OCI-LY7 (cell line): ENCODE data around the gene CSHL1.

ENCODE experiments used
- EZH2phosphoT487 ChIP-seq: fragments of 200-600 bp; sonication (generic); IDR thresholded peaks from 2 replicates; pipeline ENCODE4 v1.6.1; 2018; ENCODE audit warnings: low read depth, borderline replicate concordance, mild to moderate bottlenecking, mixed run types, antibody characterized with exemption, low read length, moderate library complexity, mixed read lengths
- TF ChIP-seq, protein P1 (sequence below): fragments of 200-600 bp; sonication (generic); conservative IDR thresholded peaks from 2 replicates; pipeline ENCODE4 v1.5.1; 2014; ENCODE audit warnings: mild to moderate bottlenecking, antibody characterized with exemption, low read length, moderate library complexity, mixed read lengths

DNA sequence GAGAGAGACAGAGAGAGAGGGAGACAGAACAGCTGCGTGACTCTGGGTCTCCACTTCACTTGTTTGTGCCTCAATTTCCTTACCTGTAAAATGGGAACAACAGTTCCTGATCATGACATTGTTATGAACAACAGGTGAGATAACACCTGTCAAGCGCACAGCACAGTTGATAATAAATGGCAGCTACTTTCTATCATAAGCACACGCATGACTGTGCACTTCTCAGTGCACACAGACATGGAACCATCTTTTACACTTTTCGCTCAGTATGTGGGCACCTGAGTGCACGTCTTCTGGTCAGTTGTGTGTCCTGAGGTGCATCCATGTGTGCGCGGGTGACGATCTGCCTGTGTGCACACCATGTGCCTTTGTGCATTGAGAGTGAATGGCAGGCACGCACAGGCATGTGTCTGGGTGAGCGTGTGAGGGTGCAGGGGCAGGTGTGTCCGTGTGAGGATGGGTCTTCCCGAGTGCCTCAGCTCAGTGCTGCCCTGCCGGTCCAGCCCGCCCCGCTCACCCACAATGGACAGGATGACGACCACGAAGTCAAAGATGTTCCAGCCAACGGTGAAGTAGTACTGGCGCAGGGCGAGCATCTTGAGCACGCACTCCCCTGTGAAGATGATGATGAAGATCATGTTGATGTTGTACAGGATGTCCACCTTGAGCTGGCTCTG lies 31.4 kb upstream of the CSHL1 start:
- TF ChIP-seq, protein P1, sequence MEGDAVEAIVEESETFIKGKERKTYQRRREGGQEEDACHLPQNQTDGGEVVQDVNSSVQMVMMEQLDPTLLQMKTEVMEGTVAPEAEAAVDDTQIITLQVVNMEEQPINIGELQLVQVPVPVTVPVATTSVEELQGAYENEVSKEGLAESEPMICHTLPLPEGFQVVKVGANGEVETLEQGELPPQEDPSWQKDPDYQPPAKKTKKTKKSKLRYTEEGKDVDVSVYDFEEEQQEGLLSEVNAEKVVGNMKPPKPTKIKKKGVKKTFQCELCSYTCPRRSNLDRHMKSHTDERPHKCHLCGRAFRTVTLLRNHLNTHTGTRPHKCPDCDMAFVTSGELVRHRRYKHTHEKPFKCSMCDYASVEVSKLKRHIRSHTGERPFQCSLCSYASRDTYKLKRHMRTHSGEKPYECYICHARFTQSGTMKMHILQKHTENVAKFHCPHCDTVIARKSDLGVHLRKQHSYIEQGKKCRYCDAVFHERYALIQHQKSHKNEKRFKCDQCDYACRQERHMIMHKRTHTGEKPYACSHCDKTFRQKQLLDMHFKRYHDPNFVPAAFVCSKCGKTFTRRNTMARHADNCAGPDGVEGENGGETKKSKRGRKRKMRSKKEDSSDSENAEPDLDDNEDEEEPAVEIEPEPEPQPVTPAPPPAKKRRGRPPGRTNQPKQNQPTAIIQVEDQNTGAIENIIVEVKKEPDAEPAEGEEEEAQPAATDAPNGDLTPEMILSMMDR = no peak
- no peak for TF ChIP-seq EZH2phosphoT487
